ENCODE data around the gene MYO5B.
"Not testable (repeated sequence)": the region's sequence is repeated elsewhere in the genome, so short reads cannot be mapped to it uniquely, and the experiment has no call there.

MYO5B gene

GRCh38 chr18:50231621-50232020, 36.7 kb upstream of the MYO5B start:
- no peaks in the 10 kb centered on the region for H3K9me3 ChIP-seq (ENCODE audit: insufficient read depth, low read length)
- no peak overlapping the region for H3K27ac ChIP-seq (ENCODE audit: low read depth, low read length)
- no peak for TF ChIP-seq EZH2phosphoT487 (conservative IDR thresholded peaks at IDR 0.05; ENCODE audit: low read length)
- no peaks in the 10 kb centered on the region for H3K9me2 ChIP-seq (replicated peaks; ENCODE audit: insufficient read depth, low read length)
- peaks cover 5% of the 10 kb centered on the region; the same call in 1 of the 2 replicates for H3K27me3 ChIP-seq (ENCODE audit: low read length)
- H2AFZ ChIP-seq (ENCODE audit: low read depth, low read length, severe bottlenecking): no peak overlapping the region
- H3K36me3 ChIP-seq (ENCODE audit: low read length): no peaks in the 10 kb centered on the region
- no peak overlapping the region for H3K4me2 ChIP-seq (ENCODE audit: low read depth, low read length, poor library complexity, severe bottlenecking)
- no peaks in the 10 kb centered on the region for H4K20me1 ChIP-seq (ENCODE audit: low read depth, low read length)
- no peaks in the 10 kb centered on the region for H3F3A ChIP-seq (ENCODE audit: insufficient read depth)
- no peaks in the 10 kb centered on the region for H3K79me2 ChIP-seq (ENCODE audit: insufficient read depth, low read length)
- H3K4me3 ChIP-seq (ENCODE audit: insufficient read depth, low read length, poor library complexity, severe bottlenecking): no peak overlapping the region
- H3K9ac ChIP-seq (ENCODE audit: low read length): no peak overlapping the region

GRCh38 chr18:50220249-50220648, 25.3 kb upstream of the MYO5B start:
- H3K4me2 ChIP-seq (ENCODE audit: low read depth, low read length, poor library complexity, severe bottlenecking); H3K9ac ChIP-seq (ENCODE audit: low read length); H3K79me2 ChIP-seq (ENCODE audit: insufficient read depth, low read length); H3K9me2 ChIP-seq (replicated peaks; ENCODE audit: insufficient read depth, low read length); H4K20me1 ChIP-seq (ENCODE audit: low read depth, low read length); H3K27me3 ChIP-seq (ENCODE audit: low read length); H3K9me3 ChIP-seq (ENCODE audit: insufficient read depth, low read length); H2AFZ ChIP-seq (ENCODE audit: low read depth, low read length, severe bottlenecking); H3K36me3 ChIP-seq (ENCODE audit: low read length); H3K4me3 ChIP-seq (ENCODE audit: insufficient read depth, low read length, poor library complexity, severe bottlenecking); H3K27ac ChIP-seq (ENCODE audit: low read depth, low read length); H3F3A ChIP-seq (ENCODE audit: insufficient read depth): not testable (repeated sequence)

- Histone ChIP-seq H3K4me3 (ENCODE audit: insufficient read depth, low read length, poor library complexity, severe bottlenecking) (no peak overlapping the region), H3K4me2 (ENCODE audit: low read depth, low read length, poor library complexity, severe bottlenecking) (no peak overlapping the region), H3K27ac (ENCODE audit: low read depth, low read length) (no peak overlapping the region), H3F3A (ENCODE audit: insufficient read depth) (no peaks in the 10 kb centered on the region), H2AFZ (ENCODE audit: low read depth, low read length, severe bottlenecking) (no peak overlapping the region), H4K20me1 (ENCODE audit: low read depth, low read length) (no peaks in the 10 kb centered on the region), H3K79me2 (ENCODE audit: insufficient read depth, low read length) (no peaks in the 10 kb centered on the region), H3K36me3 (ENCODE audit: low read length) (no peaks in the 10 kb centered on the region), H3K9ac (ENCODE audit: low read length) (no peak overlapping the region), H3K9me3 (ENCODE audit: insufficient read depth, low read length) (no peaks in the 10 kb centered on the region), H3K9me2 (replicated peaks; ENCODE audit: insufficient read depth, low read length) (no peaks in the 10 kb centered on the region), H3K27me3 (ENCODE audit: low read length) (no peaks in the 10 kb centered on the region)
- no peak for TF ChIP-seq EZH2phosphoT487 (conservative IDR thresholded peaks at IDR 0.05; ENCODE audit: low read length)
- TF ChIP-seq CTCF (IDR thresholded peaks at IDR 0.05; ENCODE audit: insufficient read depth, low read length, poor library complexity, severe bottlenecking): peak; percentile 78
These were observed 23.7 kb upstream of the MYO5B start for GRCh38 chr18:50218432-50219197.

GRCh38 chr18:50209311-50209710, 14.4 kb upstream of the MYO5B start:
- Histone ChIP-seq H3K36me3 (ENCODE audit: low read length) (no peaks in the 10 kb centered on the region), H2AFZ (ENCODE audit: low read depth, low read length, severe bottlenecking) (no peak overlapping the region), H3K27ac (ENCODE audit: low read depth, low read length) (no peak overlapping the region), H3F3A (ENCODE audit: insufficient read depth) (no peaks in the 10 kb centered on the region), H3K9me2 (replicated peaks; ENCODE audit: insufficient read depth, low read length) (no peaks in the 10 kb centered on the region), H3K4me2 (ENCODE audit: low read depth, low read length, poor library complexity, severe bottlenecking) (no peak overlapping the region), H4K20me1 (ENCODE audit: low read depth, low read length) (no peaks in the 10 kb centered on the region), H3K27me3 (ENCODE audit: low read length) (no peaks in the 10 kb centered on the region), H3K4me3 (ENCODE audit: insufficient read depth, low read length, poor library complexity, severe bottlenecking) (no peak overlapping the region), H3K9ac (ENCODE audit: low read length) (no peak overlapping the region), H3K79me2 (ENCODE audit: insufficient read depth, low read length) (no peaks in the 10 kb centered on the region), H3K9me3 (ENCODE audit: insufficient read depth, low read length) (no peaks in the 10 kb centered on the region)
- TF ChIP-seq CTCF (IDR thresholded peaks at IDR 0.05; ENCODE audit: insufficient read depth, low read length, poor library complexity, severe bottlenecking) (no peak), EZH2phosphoT487 (conservative IDR thresholded peaks at IDR 0.05; ENCODE audit: low read length) (no peak)
